ENCODE results near the gene TELO2.

DNA sequence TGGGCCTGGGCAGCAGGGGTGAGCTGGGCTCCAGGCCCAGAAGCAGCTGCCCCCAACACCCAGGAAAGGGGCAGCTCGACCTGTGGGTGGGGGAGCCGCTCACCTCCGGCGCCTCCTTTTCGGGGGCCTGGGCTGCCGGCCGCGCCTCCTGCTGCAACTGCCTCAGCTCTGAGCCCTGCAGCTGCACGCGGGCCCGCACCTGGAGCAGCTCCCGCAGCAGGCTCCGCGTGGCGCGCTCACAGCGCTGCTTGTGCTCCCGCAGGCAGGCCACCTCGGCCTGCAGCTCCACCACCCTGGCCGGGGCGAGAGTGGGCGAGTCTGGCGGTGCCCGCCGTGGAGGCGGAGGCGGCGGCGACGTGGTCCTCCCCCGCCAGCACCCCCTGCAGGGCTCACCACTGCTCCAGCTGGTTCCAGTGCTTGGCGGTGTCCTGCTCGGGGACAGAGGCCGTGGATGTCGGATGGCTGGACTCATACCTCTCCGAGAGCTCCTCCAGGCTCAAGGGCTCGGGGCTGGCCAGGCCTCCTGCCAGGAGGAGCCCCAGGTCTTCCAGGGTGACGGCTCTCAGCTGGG is 49.7 kb upstream of the TELO2 start:
- TF ChIP-seq POLR2A (IDR thresholded peaks at IDR 0.05; ENCODE audit: low read depth, low read length): no peak
- no peak for TF ChIP-seq POLR2AphosphoS5 (IDR thresholded peaks at IDR 0.05; ENCODE audit: low read depth, low read length)

All from GM12892 (cell line).